BE2C (cell line): Measurements from ENCODE around the gene REEP6.
"Not testable (repeated sequence)": the region's sequence is repeated elsewhere in the genome, so short reads cannot be mapped to it uniquely, and the experiment has no call there.

ENCODE experiments used
- DNase-seq: peaks from one replicate; pipeline ENCODE4 v3.0.0-alpha.2; 2020
- H3K27me3 ChIP-seq: fragments of 250-450 bp; sonication (Bioruptor Pico); 2 replicates; pipeline ENCODE4 v1.5.1; 2020; ENCODE audit warnings: mild to moderate bottlenecking
- H3K36me3 ChIP-seq: fragments of 250-450 bp; sonication (Bioruptor Pico); 2 replicates; pipeline ENCODE4 v1.5.1; 2020; ENCODE audit warnings: mild to moderate bottlenecking
- H3K4me1 ChIP-seq: fragments of 250-450 bp; sonication (Bioruptor Pico); 2 replicates; pipeline ENCODE4 v1.5.1; 2020
- H3K4me3 ChIP-seq: 2 replicates; pipeline ENCODE4 v1.5.1; 2011; ENCODE audit warnings: low read depth, low read length
- H3K9me3 ChIP-seq: fragments of 250-450 bp; sonication (Bioruptor Pico); 2 replicates; pipeline ENCODE4 v1.5.1; 2020
- TF ChIP-seq, protein P1 (sequence below): IDR thresholded peaks from 2 replicates; pipeline ENCODE4 v1.5.1; 2012; ENCODE audit warnings: mild to moderate bottlenecking, low read depth, low read length

Gene REEP6

DNA sequence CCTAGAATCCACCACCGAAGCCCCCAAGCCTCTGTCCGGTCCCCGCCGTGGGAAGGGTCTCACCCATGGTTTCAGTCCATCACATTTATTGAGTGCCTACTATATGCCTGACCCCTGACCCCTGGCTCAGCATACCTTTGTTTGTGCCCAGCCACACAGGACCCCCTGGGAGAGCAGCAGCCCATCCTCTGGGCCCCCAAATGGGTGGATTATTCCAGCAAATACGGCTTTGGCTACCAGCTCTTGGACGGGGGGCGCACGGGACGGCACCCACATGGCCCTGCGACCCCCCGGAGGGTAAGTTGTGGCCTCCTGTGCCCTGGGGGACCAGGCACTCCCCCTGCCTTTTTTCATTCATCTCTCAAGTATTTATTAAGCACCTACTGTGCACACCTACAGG is 40.6 kb downstream of the REEP6 start:
- Histone ChIP-seq H3K36me3 (no peaks in the 10 kb centered on the region), H3K27me3 (peaks cover 44% of the 10 kb centered on the region), H3K9me3 (no peaks in the 10 kb centered on the region), H3K4me3 (no peak overlapping the region), H3K4me1 (no peaks in the 10 kb centered on the region)
- TF ChIP-seq, protein P1, sequence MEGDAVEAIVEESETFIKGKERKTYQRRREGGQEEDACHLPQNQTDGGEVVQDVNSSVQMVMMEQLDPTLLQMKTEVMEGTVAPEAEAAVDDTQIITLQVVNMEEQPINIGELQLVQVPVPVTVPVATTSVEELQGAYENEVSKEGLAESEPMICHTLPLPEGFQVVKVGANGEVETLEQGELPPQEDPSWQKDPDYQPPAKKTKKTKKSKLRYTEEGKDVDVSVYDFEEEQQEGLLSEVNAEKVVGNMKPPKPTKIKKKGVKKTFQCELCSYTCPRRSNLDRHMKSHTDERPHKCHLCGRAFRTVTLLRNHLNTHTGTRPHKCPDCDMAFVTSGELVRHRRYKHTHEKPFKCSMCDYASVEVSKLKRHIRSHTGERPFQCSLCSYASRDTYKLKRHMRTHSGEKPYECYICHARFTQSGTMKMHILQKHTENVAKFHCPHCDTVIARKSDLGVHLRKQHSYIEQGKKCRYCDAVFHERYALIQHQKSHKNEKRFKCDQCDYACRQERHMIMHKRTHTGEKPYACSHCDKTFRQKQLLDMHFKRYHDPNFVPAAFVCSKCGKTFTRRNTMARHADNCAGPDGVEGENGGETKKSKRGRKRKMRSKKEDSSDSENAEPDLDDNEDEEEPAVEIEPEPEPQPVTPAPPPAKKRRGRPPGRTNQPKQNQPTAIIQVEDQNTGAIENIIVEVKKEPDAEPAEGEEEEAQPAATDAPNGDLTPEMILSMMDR: no peak
- no peak for DNase-seq

DNA sequence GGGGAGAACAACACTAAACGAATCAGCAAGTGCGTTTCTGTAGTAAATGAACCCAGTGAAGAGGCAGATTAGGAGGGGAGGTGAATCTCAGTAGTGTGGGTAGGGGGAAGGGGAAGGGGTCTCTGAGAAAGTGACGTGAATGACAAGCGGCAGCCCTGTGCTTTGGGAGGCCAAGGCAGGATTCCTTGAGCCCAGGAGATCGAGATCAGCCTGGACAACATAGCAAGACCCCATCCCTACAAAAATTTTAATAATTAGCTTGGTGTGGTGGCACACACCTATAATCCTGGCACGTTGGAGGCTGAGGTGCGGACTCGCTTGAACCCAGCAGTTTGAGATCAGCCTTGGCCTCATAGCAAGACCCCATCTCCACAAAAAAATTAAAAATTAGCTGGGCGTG is 41.0 kb downstream of the REEP6 start:
- Histone ChIP-seq H3K27me3 (peaks cover 44% of the 10 kb centered on the region), H3K4me1 (no peaks in the 10 kb centered on the region), H3K36me3 (no peaks in the 10 kb centered on the region), H3K4me3 (no peak overlapping the region), H3K9me3 (no peaks in the 10 kb centered on the region)
- DNase-seq: no peak
- TF ChIP-seq, protein P1: no peak

DNA sequence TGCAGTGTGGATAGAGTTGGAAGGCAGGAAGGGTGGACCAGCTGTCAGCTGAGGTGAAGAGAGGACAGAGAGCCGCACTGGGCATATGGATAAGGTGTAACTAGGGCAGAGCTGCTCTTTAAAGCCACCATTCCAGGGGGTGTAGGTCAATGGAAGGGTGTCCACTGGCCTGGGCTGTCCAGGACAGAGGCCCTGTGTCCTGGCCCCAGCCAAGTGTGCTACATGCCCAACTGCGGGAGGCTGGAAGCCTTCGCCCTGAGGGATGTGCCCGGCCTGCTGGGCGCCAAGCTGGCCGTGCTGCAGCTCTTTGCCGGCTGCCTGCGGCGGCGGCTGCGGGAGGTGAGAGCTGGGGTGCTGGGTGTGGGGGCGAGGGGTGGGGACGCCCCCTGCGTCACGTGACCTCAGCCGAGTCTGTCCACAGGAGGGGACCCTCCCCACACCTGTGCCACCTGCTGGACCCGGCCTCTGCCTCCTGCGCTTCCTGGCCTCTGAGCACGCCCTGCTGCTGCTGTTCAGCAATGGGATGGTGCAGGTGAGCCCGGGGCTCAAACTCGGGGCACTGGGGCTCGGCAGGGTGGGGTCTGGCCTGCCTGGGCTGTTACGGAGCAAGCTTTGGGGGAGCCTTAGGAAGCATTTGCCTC is 42.6 kb downstream of the REEP6 start:
- Histone ChIP-seq H3K4me3 (no peak overlapping the region), H3K36me3 (no peaks in the 10 kb centered on the region), H3K27me3 (peaks cover 44% of the 10 kb centered on the region), H3K9me3 (no peaks in the 10 kb centered on the region), H3K4me1 (no peaks in the 10 kb centered on the region)
- no peak for DNase-seq
- TF ChIP-seq, protein P1: no peak

DNA sequence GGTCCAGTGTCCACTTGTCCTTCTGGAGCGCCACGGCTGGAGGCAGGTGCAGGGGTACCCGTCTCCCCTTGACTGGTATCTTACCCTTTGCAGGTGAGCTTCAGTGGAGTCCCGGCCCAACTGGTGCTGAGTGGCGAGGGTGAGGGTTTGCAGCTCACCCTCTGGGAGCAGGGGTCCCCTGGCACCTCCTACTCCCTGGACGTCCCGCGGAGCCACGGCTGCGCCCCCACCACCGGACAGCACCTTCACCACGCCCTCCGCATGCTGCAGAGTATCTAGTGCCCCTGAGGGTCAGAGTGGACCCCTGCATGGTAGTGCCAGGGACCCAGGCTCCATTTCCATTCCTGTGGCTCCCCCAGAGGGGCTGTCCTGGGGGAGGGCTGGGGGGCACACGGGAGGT is 44.0 kb downstream of the REEP6 start:
- Histone ChIP-seq H3K4me3 (no peak overlapping the region), H3K27me3 (peaks cover 35% of the 10 kb centered on the region), H3K4me1 (no peaks in the 10 kb centered on the region), H3K9me3 (no peaks in the 10 kb centered on the region), H3K36me3 (no peaks in the 10 kb centered on the region)
- no peak for DNase-seq
- TF ChIP-seq, protein P1: no peak

DNA sequence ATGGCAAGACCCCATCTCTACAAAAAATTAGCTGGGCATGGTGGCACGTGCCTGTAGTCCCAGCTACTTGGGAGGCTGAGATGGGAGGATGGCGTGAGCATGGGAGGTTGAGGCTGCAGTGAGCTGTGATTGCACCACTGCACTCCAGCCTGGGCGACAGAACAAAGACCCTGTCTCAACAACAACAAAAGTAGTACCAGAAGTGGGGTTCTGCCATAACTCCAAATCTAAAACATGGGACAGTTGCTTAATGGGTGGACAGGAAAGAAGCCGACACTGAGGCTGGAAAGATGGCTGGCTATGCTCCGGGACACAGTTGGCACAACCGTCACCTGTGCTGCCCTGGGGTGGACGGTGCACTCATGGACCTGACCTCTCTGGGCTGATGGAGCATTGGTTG is 44.7 kb downstream of the REEP6 start:
- not testable (repeated sequence) for DNase-seq, H3K4me3 ChIP-seq, H3K9me3 ChIP-seq, H3K4me1 ChIP-seq, H3K36me3 ChIP-seq
- peaks cover 39% of the 10 kb centered on the region for H3K27me3 ChIP-seq

DNA sequence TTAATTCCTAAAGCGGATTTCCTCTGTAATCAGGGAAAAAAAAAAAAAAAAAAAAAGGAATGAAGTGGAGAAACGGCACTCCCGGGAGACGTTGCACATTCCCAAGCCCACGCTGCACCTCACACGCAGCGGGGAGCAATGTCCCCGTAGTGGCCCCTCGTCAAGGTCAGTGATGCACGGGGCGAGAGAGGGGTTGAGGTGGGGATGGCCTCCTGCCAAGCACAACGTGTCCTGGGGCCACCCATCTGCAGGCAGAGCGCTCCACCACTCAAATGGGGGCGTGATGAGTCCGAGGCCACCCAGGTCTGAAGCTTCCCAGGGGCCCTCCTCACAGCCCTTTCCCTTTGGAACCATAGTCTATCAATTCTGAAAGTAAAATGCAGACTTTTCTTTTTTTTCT is 48.0 kb downstream of the REEP6 start:
- Histone ChIP-seq H3K27me3 (peaks cover 34% of the 10 kb centered on the region), H3K4me3 (no peak overlapping the region), H3K9me3 (no peaks in the 10 kb centered on the region), H3K4me1 (no peaks in the 10 kb centered on the region), H3K36me3 (no peaks in the 10 kb centered on the region)
- TF ChIP-seq, protein P1: no peak
- DNase-seq: no peak

DNA sequence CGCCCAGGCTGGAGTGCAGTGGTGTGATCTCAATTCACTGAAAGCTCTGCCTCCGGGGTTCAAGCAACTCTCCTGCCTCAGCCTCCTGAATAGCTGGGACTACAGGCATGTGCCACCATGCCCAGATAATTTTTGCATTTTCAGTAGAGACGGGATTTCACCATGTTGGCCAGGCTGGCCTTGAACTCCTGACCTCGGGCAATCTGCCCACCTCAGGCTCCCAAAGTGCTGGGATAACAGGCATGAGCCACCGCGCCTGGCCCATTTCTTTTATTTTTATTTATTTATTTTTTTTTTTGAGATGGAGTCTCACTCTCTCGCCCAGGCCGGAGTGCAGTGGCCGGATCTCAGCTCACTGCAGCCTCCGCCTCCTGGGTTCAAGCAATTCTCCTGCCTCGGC is 48.8 kb downstream of the REEP6 start:
- H3K4me1 ChIP-seq, H3K36me3 ChIP-seq, H3K4me3 ChIP-seq, DNase-seq, H3K9me3 ChIP-seq: not testable (repeated sequence)
- H3K27me3 ChIP-seq: peaks cover 32% of the 10 kb centered on the region
